GM19438 (cell line): ENCODE results near the gene ANKRD11.
"Not testable (repeated sequence)": the region's sequence is repeated elsewhere in the genome, so short reads cannot be mapped to it uniquely, and the experiment has no call there.

ENCODE experiments used
- ATAC-seq: cut with Tn5 transposase; IDR thresholded peaks from one replicate; pipeline ENCODE4 v1.9.1; 2021; ENCODE audit warnings: low read depth; ENCODE audit not compliant: unreplicated experiment

ANKRD11 gene

GRCh38 chr16:89370601-89371000, 119.8 kb downstream of the ANKRD11 start:
- no peak for ATAC-seq

GRCh38 chr16:89370081-89370511, 120.3 kb downstream of the ANKRD11 start:
- no peak for ATAC-seq

- ATAC-seq, result no peak
Measured at GRCh38 chr16:89369266-89369895, 121.0 kb downstream of the ANKRD11 start.

- no peak for ATAC-seq
Measured at GRCh38 chr16:89368604-89369249, 121.6 kb downstream of the ANKRD11 start.

GRCh38 chr16:89367538-89367915, 122.8 kb downstream of the ANKRD11 start:
- no peak for ATAC-seq

- ATAC-seq, result no peak
Measured at GRCh38 chr16:89366561-89367537, 123.5 kb downstream of the ANKRD11 start.

GRCh38 chr16:89365996-89366395, 124.4 kb downstream of the ANKRD11 start:
- ATAC-seq, result no peak

- no peak for ATAC-seq
Measured at GRCh38 chr16:89365044-89365467, 125.3 kb downstream of the ANKRD11 start.

GRCh38 chr16:89364606-89365005, 125.8 kb downstream of the ANKRD11 start:
- no peak for ATAC-seq

- no peak for ATAC-seq
Measured at GRCh38 chr16:89363621-89364393, 126.6 kb downstream of the ANKRD11 start.

GRCh38 chr16:89362540-89363223, 127.7 kb downstream of the ANKRD11 start:
- not testable (repeated sequence) for ATAC-seq

GRCh38 chr16:89361751-89362539, 128.4 kb downstream of the ANKRD11 start:
- ATAC-seq, result no peak

- ATAC-seq, result no peak
Measured at GRCh38 chr16:89360760-89361435, 129.5 kb downstream of the ANKRD11 start.

GRCh38 chr16:89359264-89360147, 130.9 kb downstream of the ANKRD11 start:
- no peak for ATAC-seq

GRCh38 chr16:89358030-89359005, 132.0 kb downstream of the ANKRD11 start:
- no peak for ATAC-seq

- ATAC-seq, result no peak
Measured at GRCh38 chr16:89357055-89357816, 133.1 kb downstream of the ANKRD11 start.
